ENCODE data around the gene ODF2.
A peak's percentile ranks its signal among the peaks of the same experiment; 100 is the strongest.
"Not testable (repeated sequence)": the region's sequence is repeated elsewhere in the genome, so short reads cannot be mapped to it uniquely, and the experiment has no call there.

ODF2 gene

DNA sequence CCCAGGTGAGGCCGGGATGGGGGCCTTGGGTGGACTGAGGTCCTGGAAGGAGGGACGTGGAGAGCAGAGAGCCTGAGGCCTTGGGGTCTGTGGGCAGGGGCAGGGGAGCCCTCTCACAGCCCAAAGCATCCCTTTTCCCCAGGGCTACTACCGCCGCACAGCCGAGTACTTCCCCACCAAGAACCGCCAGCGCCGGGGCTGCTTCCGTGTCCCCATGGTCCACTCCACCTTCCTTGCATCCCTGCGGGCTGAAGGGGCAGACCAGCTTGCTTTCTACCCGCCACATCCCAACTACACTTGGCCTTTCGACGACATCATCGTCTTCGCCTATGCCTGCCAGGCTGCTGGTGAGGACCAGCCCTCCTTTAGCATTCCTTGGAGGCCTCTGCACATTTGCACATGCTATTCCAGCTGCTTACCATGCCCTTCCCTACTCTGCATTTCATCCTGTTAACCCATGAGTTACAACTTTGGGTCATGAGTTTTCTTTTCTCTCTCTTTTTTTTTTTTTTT is 31.5 kb upstream of the ODF2 start:
- DNase-seq, result no peak

DNA sequence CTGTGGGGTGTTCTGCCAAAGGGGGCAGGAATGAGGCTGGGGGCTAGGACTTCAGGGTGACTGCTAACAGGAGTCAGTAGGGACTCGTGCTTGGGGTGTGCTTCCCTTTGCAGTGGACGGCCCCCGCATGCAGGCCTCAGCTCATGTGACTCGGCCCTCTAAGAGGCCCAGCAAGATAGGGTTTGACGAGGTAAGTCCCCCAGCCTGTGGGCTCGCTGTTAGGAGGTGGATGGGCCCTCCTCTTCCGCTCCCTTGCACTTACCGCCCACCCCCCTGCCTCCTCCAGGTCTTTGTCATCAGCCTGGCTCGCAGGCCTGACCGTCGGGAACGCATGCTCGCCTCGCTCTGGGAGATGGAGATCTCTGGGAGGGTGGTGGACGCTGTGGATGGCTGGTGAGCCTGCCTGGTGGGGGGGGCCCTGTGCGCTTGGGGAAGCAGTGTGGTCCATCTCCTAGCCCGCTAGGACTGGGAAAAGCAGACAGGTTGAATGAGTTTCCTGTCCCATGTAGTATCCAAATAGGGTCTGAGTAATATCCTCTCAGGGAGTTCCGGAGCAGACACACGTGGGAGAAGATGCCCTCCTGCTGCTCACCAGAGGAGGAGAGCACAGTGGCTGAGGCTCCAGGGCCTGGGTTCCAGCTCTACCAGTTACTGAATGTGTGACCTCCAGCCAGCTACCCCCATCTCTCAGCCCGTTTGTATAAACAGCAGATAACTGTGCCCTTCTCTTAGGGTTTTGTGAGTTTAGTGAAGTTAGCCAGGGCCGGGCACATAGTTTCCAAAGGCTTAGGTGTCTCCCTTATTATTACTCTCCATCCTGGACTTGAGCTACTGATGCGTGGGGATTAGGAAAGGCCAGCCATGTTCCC is 26.9 kb upstream of the ODF2 start:
- no peak for DNase-seq

DNA sequence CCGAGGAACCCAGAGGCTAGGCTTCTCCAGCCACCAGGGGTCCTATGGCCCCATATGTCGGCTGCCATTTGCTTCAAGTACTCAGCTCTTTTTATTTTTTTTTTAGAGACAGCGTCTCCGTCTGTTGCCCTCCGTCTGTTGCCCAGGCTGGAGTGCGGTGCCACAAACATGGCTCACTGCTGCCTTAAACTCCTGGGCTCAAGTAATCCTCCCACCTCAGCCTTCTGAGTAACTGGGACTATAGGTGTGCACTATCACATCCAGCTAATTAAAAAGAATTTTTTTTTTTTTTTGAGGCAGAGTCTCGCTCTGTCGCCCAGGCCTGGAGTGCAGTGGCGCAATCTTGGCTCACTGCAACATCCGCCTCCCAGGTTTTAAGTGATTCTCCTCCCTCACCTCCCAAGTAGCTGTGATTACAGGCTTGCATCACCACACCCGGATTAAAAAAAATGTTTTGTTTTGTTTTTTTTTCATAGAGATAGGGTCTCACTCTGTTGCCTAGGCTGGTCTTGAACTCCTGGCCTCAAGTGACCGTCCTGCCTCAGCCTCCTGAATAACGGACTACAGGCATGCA is 26.2 kb upstream of the ODF2 start:
- peak; percentile 29 for DNase-seq

DNA sequence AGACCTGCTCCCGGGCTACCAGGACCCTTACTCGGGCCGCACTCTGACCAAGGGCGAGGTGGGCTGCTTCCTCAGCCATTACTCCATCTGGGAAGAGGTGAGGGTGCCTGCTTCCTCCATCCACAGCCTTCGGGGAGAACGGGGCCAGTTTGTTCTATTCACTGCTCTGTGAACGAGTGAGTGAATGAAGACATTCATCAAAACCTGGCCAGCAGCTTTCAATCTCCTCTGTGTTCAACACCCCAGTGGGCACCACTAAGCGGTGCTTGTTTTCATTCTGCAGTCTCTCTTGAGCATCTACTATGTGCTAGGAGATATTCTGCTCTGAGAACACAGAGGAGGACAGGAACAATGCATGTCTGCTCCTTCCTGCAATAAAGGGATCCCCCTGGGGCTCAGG is 24.6 kb upstream of the ODF2 start:
- no peak for DNase-seq

DNA sequence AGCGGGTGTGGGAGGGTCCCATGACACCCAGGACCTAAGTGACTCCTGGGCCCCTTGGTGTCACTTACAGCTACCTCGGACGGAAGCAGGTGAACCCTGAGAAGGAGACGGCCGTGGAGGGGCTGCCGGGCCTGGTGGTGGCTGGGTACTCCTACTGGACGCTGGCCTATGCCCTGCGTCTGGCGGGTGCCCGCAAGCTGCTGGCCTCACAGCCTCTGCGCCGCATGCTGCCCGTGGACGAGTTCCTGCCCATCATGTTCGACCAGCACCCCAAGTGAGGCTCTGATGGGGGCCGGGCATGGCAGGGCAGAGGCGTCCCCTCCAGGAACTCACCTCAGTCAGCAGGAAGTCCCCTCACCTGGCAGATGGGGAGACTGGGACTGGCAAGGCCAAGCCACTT is 21.5 kb upstream of the ODF2 start:
- no peak for DNase-seq

DNA sequence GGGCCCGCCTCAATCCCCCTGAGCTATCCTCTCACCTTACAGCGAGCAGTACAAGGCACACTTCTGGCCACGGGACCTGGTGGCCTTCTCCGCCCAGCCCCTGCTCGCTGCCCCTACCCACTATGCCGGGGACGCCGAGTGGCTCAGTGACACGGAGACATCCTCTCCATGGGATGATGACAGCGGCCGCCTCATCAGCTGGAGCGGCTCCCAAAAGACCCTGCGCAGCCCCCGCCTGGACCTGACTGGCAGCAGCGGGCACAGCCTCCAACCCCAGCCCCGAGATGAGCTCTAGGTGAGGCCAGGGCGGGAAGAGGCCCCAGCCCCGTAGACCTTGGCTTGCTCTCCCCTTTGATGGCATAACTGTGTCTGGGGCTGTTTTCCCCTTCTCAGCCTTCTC is 20.2 kb upstream of the ODF2 start:
- DNase-seq, result no peak

DNA sequence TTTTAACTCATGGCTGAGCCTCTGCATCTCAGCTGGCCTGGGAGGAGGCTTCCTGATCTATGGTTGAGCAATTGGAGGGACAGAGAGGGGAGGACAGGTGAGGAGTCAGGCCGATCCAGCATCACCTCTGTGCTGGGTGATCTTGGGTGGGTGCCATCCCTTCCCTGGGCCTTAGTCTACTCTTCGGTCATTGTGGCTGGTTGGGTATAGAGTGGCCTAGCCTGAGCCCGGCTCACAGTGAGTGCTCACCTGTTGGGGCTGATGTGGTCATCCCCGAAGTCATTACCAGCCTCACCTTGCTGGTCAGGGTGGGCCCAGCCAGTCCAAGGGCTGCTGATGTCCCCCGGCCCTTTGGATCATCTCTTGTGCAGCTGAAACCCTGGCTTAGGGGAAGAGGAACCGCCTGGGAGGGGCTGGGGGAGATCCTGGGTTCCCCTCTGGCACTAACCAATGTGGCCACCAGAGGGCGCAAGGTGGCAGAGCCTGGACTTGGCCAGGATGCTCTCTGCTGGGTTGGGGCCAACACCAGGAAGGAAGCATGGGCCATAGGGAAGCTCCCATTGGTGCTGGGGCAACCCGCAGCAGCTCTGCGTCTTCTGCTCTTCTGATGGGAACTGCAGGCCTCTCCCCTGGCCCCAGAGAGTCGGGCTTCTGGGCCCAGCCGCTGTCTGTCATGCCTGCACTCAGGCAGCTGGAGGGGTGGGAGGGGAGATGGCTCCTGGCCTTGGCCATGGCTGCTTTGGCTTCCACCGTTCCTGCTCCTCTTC is 17.3 kb upstream of the ODF2 start:
- DNase-seq, result peak; percentile 90

DNA sequence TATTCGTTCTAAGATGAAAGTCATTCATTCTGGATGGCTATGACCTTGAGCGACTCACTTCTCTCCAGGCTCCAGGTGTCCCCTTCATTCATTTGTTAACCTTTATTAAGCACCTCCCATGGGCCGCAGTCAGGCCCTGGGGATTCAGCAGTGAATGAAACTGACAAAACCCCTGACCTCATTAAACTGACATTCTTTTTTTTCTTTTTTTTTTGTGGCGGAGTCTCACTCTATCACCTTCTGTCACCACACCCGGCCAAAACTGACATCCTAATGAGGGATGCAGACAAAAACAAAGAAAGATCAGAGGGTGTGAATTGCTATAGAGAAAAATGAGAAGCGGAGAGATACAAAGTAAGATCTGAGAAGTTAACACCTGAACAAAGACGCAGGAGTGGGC is 16.5 kb upstream of the ODF2 start:
- DNase-seq, result no peak

DNA sequence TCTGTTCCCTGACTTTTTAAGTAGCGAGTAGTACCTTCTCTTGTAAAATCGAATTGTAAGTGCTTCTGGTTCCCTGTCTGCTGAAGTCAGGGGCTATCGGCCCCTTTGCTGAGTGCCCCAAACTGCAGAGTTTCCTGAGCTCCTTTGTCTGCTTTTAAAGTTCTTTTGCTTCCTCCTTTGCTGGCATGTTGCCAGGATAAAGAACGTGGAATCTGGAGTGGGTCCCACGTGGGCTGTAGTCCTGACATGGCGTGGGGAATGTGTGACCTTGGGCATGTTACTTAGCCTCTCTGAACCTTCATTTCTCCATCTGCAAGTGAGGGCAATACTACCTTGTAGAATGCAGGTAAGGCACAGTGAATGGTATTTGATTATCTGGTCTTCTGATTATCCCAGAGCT is 13.7 kb upstream of the ODF2 start:
- DNase-seq, result no peak

DNA sequence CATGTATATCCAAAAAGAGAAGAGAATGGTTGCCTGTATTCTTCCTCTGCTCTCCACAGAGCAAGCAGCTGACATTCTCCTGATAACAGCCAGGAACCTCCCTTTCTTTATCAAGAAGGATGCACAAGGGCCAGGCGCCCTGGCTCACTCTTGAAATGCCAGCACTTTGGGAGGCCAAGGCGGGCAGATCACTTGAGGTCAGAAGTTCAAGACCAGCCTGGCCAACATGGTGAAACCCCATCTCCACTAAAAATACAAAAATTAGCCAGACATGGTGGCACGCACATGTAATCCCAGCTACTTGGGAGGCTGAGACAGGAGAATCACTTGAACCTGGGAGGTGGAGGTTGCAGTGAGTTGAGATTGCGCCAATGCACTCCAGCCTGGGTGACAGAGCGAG is 9.3 kb upstream of the ODF2 start:
- not testable (repeated sequence) for DNase-seq

DNA sequence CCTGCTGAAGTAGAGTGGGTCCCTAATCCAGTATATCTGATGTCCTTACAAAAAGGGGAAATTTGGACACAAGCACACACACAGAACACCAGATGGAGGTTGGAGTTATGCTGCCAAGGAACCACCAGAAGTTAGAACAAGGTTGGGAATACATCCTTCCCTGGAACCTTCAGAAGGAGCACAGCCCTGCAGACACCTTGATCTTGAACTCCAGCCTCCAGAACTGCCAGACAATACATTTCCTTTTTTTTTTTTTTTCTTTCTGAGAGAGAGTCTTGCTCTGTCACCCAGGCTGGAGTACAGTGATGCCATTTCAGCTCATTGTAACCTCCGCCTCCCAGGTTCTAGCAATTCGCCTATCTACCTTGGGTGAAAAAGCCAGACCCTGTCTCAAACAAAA is 7.1 kb upstream of the ODF2 start:
- no peak for DNase-seq

DNA sequence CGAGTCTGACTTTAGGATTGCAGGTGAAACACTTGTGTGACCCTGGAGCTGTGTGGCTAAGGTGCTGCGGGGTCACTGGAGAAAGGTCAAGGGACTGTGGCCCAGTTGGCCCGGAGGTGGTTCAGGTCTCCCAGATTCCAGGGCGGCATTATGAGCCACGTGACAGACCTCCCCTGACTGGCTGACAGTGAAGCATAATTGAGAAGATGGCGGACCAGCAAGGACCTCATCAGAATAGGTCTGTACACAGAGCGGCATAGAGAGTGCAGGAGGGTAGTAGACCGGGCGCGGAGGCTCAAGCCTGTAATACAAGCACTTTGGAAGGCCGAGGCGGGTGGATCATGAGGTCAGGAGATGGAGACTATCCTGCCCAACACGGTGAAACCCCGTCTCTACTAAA is 815 bp upstream of the ODF2 start:
- DNase-seq, result no peak

DNA sequence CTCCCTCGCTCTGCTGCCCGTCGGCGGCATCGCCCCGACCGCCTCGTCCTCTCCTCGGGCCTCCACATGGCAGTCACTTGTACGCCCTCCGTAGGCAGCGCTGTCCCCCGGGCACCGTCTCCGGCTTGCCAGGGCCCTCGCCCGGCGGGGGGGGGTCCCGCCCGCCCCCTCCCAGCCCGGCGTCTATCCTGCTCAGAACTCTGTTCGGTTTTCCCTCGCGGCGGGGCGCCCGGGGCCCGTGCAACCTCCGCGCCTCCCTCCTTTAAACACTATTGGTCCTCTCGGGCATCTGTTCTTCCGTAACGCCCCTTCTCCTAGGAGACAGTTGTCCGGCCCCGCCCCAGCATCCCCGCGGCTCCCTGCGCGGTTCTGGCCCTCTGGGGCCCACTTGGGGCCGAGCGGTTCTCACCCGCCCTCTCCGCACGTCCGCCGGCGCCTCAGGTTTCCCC is 831 bp downstream of the ODF2 start:
- peak; percentile 95 for DNase-seq

DNA sequence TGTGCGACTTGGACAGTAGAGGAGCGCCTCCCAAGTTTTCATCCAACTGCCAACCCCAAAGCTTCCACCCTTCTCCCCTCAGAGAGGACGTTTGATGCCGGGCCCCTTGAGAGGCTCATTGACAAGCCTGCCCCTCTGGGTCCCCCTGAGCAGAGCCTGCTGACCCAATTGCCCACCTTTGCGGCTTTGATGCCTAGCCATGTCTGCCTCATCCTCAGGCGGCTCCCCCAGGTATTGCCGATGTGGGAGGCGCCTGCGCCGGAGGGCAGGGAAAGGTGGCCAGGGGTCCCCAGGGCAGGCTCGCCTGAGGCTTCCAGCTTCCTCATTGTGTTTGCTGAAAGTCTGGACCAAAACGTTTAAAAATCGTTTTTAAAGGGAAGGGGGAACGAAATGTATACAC is 1.4 kb downstream of the ODF2 start:
- DNase-seq, result peak; percentile 78

DNA sequence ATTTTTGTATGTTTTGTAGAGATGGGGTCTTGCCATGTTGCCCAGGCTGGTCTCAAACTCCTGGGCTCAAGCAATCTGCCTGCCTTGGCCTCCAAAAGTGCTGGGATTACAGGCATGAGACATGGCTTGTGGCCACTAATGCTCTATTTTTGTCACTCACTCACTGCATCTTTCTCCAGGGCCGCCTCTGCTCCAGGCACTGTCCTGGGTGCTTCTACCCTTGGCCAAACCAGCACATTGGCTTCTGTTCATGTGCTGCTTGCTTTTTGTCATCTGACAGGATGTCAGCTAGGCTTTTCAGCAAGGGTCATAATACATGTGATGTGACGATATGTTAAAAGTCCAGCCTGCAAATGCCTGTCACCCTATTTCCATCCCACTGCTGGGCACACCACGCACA is 3.2 kb downstream of the ODF2 start:
- DNase-seq, result no peak

DNA sequence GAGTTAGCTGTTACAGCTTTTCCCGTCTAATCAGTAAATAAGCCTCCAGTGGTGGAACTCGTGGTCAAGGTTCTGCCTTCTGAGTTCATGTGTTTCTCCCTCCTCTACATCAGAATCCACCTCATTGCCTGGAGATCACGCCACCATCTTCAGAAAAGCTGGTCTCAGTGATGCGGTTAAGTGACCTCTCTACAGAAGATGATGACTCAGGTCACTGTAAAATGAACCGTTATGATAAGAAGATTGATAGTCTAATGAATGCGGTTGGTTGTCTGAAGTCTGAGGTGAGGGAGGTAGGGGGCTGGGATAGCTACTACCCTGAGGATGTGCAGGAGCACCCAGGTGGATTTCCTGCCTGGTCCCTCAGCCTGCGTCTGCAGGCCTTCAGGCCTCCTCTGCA is 13.3 kb downstream of the ODF2 start:
- DNase-seq, result no peak

DNA sequence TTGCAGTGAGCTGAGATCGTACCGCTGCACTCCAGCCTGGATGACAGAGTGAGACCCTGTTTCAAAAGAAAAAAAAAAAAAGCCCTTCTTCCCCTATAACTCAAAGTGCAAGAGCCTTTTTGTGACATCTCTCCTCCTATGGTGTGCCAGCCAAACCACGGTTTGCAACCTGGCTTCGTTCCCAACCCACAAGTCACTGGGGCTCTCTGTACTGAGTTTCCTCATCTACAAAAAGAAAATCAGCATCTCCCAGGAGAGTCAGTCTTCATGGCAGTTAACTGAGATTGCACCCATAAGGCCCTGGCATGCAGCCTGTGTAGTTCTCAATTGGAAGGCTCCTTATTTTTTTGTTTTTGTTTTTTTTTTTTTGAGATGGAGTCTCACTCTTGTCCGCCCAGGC is 14.8 kb downstream of the ODF2 start:
- DNase-seq, result no peak

DNA sequence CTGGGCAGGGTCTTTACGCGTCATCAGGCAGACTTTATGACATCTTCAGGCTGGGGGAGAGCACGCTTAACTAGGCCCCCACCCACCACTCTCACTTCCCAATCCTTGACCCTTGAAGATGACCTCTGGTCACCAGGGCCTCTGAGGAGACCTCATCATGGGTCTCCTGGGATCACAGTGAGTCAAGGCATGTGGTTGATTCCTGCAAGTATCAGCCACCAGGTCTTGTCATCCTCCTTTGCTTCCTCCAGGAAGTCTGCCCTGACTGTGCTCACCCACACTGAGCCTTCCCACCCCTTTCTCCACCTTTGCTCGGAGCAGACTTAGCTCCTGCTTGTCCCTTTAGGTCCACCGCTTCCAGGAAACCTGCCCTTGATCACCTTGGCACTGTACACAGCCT is 17.3 kb downstream of the ODF2 start:
- no peak for DNase-seq

DNA sequence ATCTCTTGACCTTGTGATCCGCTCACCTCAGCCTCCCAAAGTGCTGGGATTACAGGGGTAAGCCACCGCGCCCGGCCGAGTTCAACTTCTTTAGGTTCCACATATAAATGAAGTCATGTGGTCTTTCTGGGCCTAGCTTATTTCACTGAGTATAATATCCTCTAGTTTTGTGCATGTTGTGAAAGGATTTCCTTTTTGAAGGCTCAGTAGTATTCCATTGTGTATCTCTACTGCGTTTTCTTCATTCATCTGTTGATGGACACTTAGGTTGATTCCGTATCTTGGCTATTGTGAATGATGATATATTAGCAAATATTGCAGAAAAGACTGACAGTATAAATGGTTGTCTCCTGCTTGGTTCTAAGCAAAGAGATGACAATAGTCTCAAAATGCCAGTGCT is 20.1 kb downstream of the ODF2 start:
- DNase-seq, result no peak

DNA sequence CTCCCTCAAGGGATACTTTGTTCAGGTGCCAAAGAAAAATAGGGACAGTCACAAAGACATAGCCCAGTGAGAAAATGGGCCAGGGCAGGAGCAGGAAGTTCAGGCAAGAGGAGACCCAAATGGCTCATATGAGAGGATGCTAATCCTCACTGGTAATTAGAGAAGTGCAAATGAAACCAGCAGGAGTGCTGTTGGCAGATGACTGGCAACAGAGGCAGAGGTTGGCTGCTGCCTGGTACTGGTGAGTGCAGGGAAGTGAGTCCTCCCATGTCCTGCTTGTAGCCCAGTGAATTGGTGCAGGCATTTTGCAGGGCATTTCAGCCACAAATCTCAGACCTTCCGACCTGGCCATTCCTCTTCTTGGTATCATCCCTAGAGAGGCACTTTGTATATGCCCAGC is 23.5 kb downstream of the ODF2 start:
- DNase-seq, result peak; percentile 70

DNA sequence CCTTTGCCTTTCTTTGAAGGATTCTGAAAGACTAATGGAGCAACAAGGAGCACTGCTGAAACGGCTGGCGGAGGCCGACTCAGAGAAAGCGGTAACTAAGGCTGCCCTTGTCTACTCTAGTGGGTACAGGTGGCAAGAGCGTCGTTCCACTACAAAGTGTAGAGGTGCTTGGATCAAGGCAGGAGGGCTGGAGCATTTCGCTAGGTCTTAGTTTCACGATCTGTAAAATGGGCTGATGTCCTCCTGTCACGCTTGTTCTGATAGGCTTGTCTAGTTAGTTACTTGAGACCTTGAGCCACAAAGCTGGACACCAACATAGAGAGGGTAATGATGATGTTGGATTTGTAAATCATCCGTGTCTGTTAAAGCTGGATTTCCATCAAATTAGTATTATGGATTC is 25.8 kb downstream of the ODF2 start:
- DNase-seq, result no peak

DNA sequence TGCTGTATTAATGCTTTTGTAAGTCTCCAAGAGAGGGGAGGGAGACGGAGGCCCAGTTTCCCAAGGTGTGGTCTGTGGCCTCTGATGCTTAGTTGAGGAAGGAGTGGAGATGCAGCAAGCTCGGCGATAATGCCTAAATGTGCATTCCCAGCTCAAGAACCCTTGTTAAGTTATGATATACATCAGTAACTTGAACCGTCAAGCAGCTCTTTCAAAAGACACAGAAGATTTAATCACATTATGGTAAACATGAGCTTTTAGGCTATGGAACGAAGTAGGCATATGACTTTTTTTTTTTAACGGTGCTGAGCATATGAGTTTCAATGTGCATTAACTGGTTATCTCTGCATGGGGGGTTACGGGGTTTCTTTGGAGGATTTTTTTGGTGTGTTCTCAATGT is 26.4 kb downstream of the ODF2 start:
- DNase-seq, result no peak

DNA sequence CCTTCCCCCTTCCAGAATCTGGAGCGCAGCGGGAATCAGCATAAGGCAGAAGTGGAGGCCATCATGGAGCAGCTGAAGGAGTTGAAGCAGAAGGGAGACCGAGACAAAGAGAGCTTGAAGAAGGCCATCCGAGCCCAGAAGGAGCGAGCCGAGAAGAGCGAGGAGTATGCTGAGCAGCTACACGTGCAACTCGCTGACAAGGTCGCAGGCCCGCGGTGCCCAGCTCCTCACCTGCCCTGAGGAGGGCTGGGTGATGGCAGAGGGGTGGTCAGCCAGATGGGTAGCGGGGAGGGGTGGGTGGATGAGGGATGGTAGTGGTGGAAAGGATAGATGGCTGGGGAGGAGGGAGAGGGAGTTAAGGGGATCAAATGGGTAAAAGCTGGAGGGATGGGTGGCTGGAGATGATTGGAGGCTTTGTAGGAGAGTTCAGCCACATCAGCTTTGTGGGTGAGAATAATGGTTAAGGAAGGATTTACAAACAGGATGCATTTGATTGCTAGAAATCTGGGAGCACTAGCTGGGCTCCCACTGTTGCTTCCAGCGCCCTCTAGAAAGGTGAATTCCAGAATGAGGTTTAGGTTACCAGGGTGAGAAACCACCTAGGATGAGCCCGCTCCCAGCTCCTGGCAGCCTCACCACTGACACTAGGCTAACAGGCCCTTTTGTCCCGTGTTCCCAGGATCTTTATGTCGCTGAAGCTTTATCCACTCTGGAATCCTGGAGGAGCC is 29.0 kb downstream of the ODF2 start:
- no peak for DNase-seq
